Esophagus squamous epithelium (tissue), 4 donors: ENCODE results near the gene FBXL19.

ENCODE experiments used
- CTCF ChIP-seq, 6 experiments: fragments of 450-650 bp in 4 of 6; fragments of 200-600 bp in 2 of 6; sonication (generic) in 2 of 6; IDR thresholded peaks; one replicate each; pipeline ENCODE4 v1.5.1; 2016 to 2019; ENCODE audit warnings: antibody characterized with exemption in 6 of 6, mild to moderate bottlenecking in 4 of 6, moderate library complexity in 4 of 6
- POLR2A ChIP-seq, 4 donors: fragments of 450-650 bp; IDR thresholded peaks; one replicate each; pipeline ENCODE4 v1.6.1; 2017; ENCODE audit warnings: antibody characterized with exemption in 4 of 4, mild to moderate bottlenecking in 4 of 4, moderate library complexity in 3 of 4

- TF ChIP-seq CTCF (IDR thresholded peaks at IDR 0.05), result no peak
- TF ChIP-seq POLR2A (IDR thresholded peaks at IDR 0.05), result no peak
Measured at GRCh38 chr16:30922960-30923535, 324 bp upstream of the FBXL19 start.
